Activated T-helper 17 cell treated with anti-CD3 and anti-CD28 coated beads, Interleukin-2, amount 50 U/mL, for 72 hours (primary cell): ENCODE results near the gene RNF150. TPM values are rescaled to one million over a fixed set of nuclear protein-coding genes. Genes with fewer than 3 reads are reported as not detected.

ENCODE experiments used
- ATAC-seq: fragments of 150-1000 bp; cut with Tn5 transposase; replicated peaks from 2 replicates; pipeline ENCODE4 v1.10.0; 2021; ENCODE audit warnings: mild to moderate bottlenecking, moderate library complexity
- H3K27ac Mint-ChIP-seq: one replicate; pipeline ENCODE4 v1.8.0; 2022; ENCODE audit warnings: mixed read lengths
- H3K27me3 Mint-ChIP-seq: one replicate; pipeline ENCODE4 v1.8.0; 2022; ENCODE audit warnings: mixed read lengths
- H3K36me3 Mint-ChIP-seq: one replicate; pipeline ENCODE4 v1.8.0; 2022; ENCODE audit warnings: low read depth, mild to moderate bottlenecking, mixed read lengths
- H3K4me1 Mint-ChIP-seq: one replicate; pipeline ENCODE4 v1.8.0; 2022; ENCODE audit warnings: mixed read lengths
- H3K4me3 Mint-ChIP-seq: one replicate; pipeline ENCODE4 v1.8.0; 2022; ENCODE audit warnings: mild to moderate bottlenecking, mixed read lengths
- H3K9me3 Mint-ChIP-seq: one replicate; pipeline ENCODE4 v1.8.0; 2022; ENCODE audit warnings: mixed read lengths
- total RNA-seq, 2 donors: library from RNA; stranded (reverse); gene quantifications; one replicate each; pipeline ENCODE4 v1.2.3, GENCODE V29; 2022

RNF150 gene
- total RNA-seq, 2 donors from 2014 or later = 0.11 TPM; not detected in 1

GRCh38 chr4:140971077-140971792 is 162.0 kb downstream of the RNF150 start:
- ATAC-seq = no peak
- Mint-ChIP-seq H3K27ac (no peak overlapping the region), H3K27me3 (peaks cover under 1% of the 10 kb centered on the region), H3K4me1 (no peaks in the 10 kb centered on the region), H3K4me3 (no peak overlapping the region), H3K9me3 (no peaks in the 10 kb centered on the region), H3K36me3 (no peaks in the 10 kb centered on the region)

- H3K36me3 Mint-ChIP-seq = no peaks in the 10 kb centered on the region
- no peak for ATAC-seq
- H3K4me1 Mint-ChIP-seq = no peaks in the 10 kb centered on the region
- no peak overlapping the region for H3K4me3 Mint-ChIP-seq
- H3K27ac Mint-ChIP-seq = no peak overlapping the region
- H3K9me3 Mint-ChIP-seq = no peaks in the 10 kb centered on the region
- no peaks in the 10 kb centered on the region for H3K27me3 Mint-ChIP-seq
Measured at GRCh38 chr4:140969296-140969695, 164.0 kb downstream of the RNF150 start.

- Mint-ChIP-seq H3K27me3 (no peaks in the 10 kb centered on the region), H3K27ac (no peak overlapping the region), H3K4me1 (no peaks in the 10 kb centered on the region), H3K36me3 (no peaks in the 10 kb centered on the region), H3K4me3 (no peak overlapping the region), H3K9me3 (no peaks in the 10 kb centered on the region)
- ATAC-seq = no peak
Measured at GRCh38 chr4:140968371-140968770, 164.9 kb downstream of the RNF150 start.

GRCh38 chr4:140963883-140964282 is 169.4 kb downstream of the RNF150 start:
- H3K9me3 Mint-ChIP-seq = no peaks in the 10 kb centered on the region
- H3K4me3 Mint-ChIP-seq = no peak overlapping the region
- H3K4me1 Mint-ChIP-seq = no peaks in the 10 kb centered on the region
- no peaks in the 10 kb centered on the region for H3K36me3 Mint-ChIP-seq
- peaks cover 4% of the 10 kb centered on the region for H3K27me3 Mint-ChIP-seq
- ATAC-seq = no peak
- H3K27ac Mint-ChIP-seq = no peak overlapping the region

GRCh38 chr4:140955641-140956040 is 177.6 kb downstream of the RNF150 start:
- no peaks in the 10 kb centered on the region for H3K36me3 Mint-ChIP-seq
- peaks cover 6% of the 10 kb centered on the region for H3K9me3 Mint-ChIP-seq
- H3K4me1 Mint-ChIP-seq = no peaks in the 10 kb centered on the region
- no peak overlapping the region for H3K4me3 Mint-ChIP-seq
- H3K27ac Mint-ChIP-seq = no peak overlapping the region
- no peak for ATAC-seq
- H3K27me3 Mint-ChIP-seq = peaks cover 10% of the 10 kb centered on the region

GRCh38 chr4:140952717-140953116 is 180.6 kb downstream of the RNF150 start:
- no peak overlapping the region for H3K4me3 Mint-ChIP-seq
- no peak overlapping the region for H3K27ac Mint-ChIP-seq
- H3K27me3 Mint-ChIP-seq = peaks cover 12% of the 10 kb centered on the region
- no peak for ATAC-seq
- H3K36me3 Mint-ChIP-seq = no peaks in the 10 kb centered on the region
- H3K9me3 Mint-ChIP-seq = peaks cover 6% of the 10 kb centered on the region
- H3K4me1 Mint-ChIP-seq = no peaks in the 10 kb centered on the region

GRCh38 chr4:140947506-140947905 is 185.8 kb downstream of the RNF150 start:
- Mint-ChIP-seq H3K27ac (no peak overlapping the region), H3K4me3 (no peak overlapping the region), H3K9me3 (no peaks in the 10 kb centered on the region), H3K36me3 (no peaks in the 10 kb centered on the region), H3K27me3 (peaks cover 7% of the 10 kb centered on the region), H3K4me1 (no peaks in the 10 kb centered on the region)
- ATAC-seq = no peak

GRCh38 chr4:140945106-140945505 is 188.2 kb downstream of the RNF150 start:
- H3K4me1 Mint-ChIP-seq = no peaks in the 10 kb centered on the region
- no peaks in the 10 kb centered on the region for H3K9me3 Mint-ChIP-seq
- H3K4me3 Mint-ChIP-seq = no peak overlapping the region
- no peaks in the 10 kb centered on the region for H3K36me3 Mint-ChIP-seq
- peaks cover 4% of the 10 kb centered on the region for H3K27me3 Mint-ChIP-seq
- H3K27ac Mint-ChIP-seq = no peak overlapping the region
- ATAC-seq = no peak

GRCh38 chr4:140944572-140944971 is 188.7 kb downstream of the RNF150 start:
- Mint-ChIP-seq H3K9me3 (no peaks in the 10 kb centered on the region), H3K27me3 (peaks cover under 1% of the 10 kb centered on the region), H3K4me3 (no peak overlapping the region), H3K4me1 (no peaks in the 10 kb centered on the region), H3K27ac (no peak overlapping the region), H3K36me3 (no peaks in the 10 kb centered on the region)
- no peak for ATAC-seq

- H3K4me3 Mint-ChIP-seq = no peak overlapping the region
- no peak for ATAC-seq
- no peaks in the 10 kb centered on the region for H3K9me3 Mint-ChIP-seq
- H3K27ac Mint-ChIP-seq = no peak overlapping the region
- no peaks in the 10 kb centered on the region for H3K4me1 Mint-ChIP-seq
- H3K27me3 Mint-ChIP-seq = no peaks in the 10 kb centered on the region
- H3K36me3 Mint-ChIP-seq = no peaks in the 10 kb centered on the region
Measured at GRCh38 chr4:140944199-140944515, 189.1 kb downstream of the RNF150 start.

- no peaks in the 10 kb centered on the region for H3K9me3 Mint-ChIP-seq
- no peaks in the 10 kb centered on the region for H3K27me3 Mint-ChIP-seq
- no peak overlapping the region for H3K27ac Mint-ChIP-seq
- H3K4me3 Mint-ChIP-seq = no peak overlapping the region
- no peaks in the 10 kb centered on the region for H3K4me1 Mint-ChIP-seq
- H3K36me3 Mint-ChIP-seq = no peaks in the 10 kb centered on the region
- no peak for ATAC-seq
Measured at GRCh38 chr4:140943486-140944198, 189.6 kb downstream of the RNF150 start.

- Mint-ChIP-seq H3K4me3 (no peak overlapping the region), H3K27me3 (no peaks in the 10 kb centered on the region), H3K9me3 (no peaks in the 10 kb centered on the region), H3K4me1 (no peaks in the 10 kb centered on the region), H3K36me3 (no peaks in the 10 kb centered on the region), H3K27ac (no peak overlapping the region)
- no peak for ATAC-seq
Measured at GRCh38 chr4:140940589-140940988, 192.7 kb downstream of the RNF150 start.

GRCh38 chr4:140937866-140938265 is 195.4 kb downstream of the RNF150 start:
- Mint-ChIP-seq H3K27me3 (peaks cover 2% of the 10 kb centered on the region), H3K27ac (no peak overlapping the region), H3K4me3 (no peak overlapping the region), H3K9me3 (no peaks in the 10 kb centered on the region), H3K36me3 (no peaks in the 10 kb centered on the region), H3K4me1 (no peaks in the 10 kb centered on the region)
- ATAC-seq = no peak

- ATAC-seq = no peak
- H3K36me3 Mint-ChIP-seq = no peaks in the 10 kb centered on the region
- no peak overlapping the region for H3K27ac Mint-ChIP-seq
- no peaks in the 10 kb centered on the region for H3K9me3 Mint-ChIP-seq
- H3K4me3 Mint-ChIP-seq = no peak overlapping the region
- peaks cover 13% of the 10 kb centered on the region for H3K27me3 Mint-ChIP-seq
- H3K4me1 Mint-ChIP-seq = no peaks in the 10 kb centered on the region
Measured at GRCh38 chr4:140935254-140935653, 198.0 kb downstream of the RNF150 start.

GRCh38 chr4:140932501-140933045 is 200.7 kb downstream of the RNF150 start:
- Mint-ChIP-seq H3K36me3 (no peaks in the 10 kb centered on the region), H3K4me1 (no peaks in the 10 kb centered on the region), H3K27me3 (peaks cover 13% of the 10 kb centered on the region), H3K4me3 (no peak overlapping the region), H3K27ac (no peak overlapping the region), H3K9me3 (no peaks in the 10 kb centered on the region)
- ATAC-seq = no peak
